Nephron (organoid): ENCODE data around the gene NTM.

Experiments
- H3K27ac Mint-ChIP-seq, 3 experiments: 2 replicates each; pipeline ENCODE4 v1.8.0; 2020; ENCODE audit warnings: mixed read lengths in 3 of 3, mild to moderate bottlenecking in 2 of 3, moderate library complexity in 1 of 3
- H3K27me3 Mint-ChIP-seq: 2 replicates; pipeline ENCODE4 v1.8.0; 2021; ENCODE audit warnings: low read depth, mild to moderate bottlenecking, moderate library complexity, mixed read lengths
- H3K36me3 Mint-ChIP-seq: 2 replicates; pipeline ENCODE4 v1.8.0; 2020; ENCODE audit warnings: low read depth, mixed read lengths
- H3K4me1 Mint-ChIP-seq: 2 replicates; pipeline ENCODE4 v1.8.0; 2020; ENCODE audit warnings: mixed read lengths
- H3K4me3 Mint-ChIP-seq, 3 experiments: 2 replicates each; pipeline ENCODE4 v1.8.0; 2020; ENCODE audit warnings: mild to moderate bottlenecking in 3 of 3, mixed read lengths in 3 of 3, moderate library complexity in 2 of 3
- H3K9me3 Mint-ChIP-seq: 2 replicates; pipeline ENCODE4 v1.8.0; 2020; ENCODE audit warnings: mixed read lengths
- TF ChIP-seq, protein P1 (sequence below), 3 experiments: fragments of 200-600 bp; sonication (generic); IDR thresholded peaks; one replicate each; pipeline ENCODE4 v1.5.0; 2021; ENCODE audit warnings: antibody characterized with exemption in 3 of 3; ENCODE audit not compliant: unreplicated experiment in 3 of 3

Gene NTM

DNA sequence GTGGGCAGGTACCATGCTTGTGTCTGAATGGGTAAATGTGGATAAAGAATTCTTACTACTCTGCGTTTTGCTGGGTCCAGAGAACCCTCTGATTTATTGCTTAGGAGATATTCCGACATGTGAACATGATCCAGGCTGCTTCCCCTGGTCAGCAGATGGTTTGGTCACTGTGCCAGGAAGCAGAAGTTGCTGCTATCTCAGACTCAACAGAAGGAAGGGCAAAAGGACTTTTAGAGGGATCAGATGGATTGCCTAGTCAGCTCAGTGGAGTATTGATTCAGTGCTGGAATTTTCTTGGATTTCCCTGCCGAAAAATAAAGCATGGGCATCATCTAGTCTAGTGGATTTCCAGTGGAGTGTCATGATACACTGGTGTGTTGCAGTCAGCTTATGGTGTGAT lies 440.1 kb downstream of the NTM start:
- TF ChIP-seq, protein P1, sequence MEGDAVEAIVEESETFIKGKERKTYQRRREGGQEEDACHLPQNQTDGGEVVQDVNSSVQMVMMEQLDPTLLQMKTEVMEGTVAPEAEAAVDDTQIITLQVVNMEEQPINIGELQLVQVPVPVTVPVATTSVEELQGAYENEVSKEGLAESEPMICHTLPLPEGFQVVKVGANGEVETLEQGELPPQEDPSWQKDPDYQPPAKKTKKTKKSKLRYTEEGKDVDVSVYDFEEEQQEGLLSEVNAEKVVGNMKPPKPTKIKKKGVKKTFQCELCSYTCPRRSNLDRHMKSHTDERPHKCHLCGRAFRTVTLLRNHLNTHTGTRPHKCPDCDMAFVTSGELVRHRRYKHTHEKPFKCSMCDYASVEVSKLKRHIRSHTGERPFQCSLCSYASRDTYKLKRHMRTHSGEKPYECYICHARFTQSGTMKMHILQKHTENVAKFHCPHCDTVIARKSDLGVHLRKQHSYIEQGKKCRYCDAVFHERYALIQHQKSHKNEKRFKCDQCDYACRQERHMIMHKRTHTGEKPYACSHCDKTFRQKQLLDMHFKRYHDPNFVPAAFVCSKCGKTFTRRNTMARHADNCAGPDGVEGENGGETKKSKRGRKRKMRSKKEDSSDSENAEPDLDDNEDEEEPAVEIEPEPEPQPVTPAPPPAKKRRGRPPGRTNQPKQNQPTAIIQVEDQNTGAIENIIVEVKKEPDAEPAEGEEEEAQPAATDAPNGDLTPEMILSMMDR (IDR thresholded peaks at IDR 0.05; ENCODE audit: unreplicated experiment in 3 of 3): no peak
- Mint-ChIP-seq H3K27me3 (no peaks in the 10 kb centered on the region), H3K36me3 (no peaks in the 10 kb centered on the region), H3K9me3 (peaks cover 4% of the 10 kb centered on the region), H3K4me3 (no peak overlapping the region), H3K27ac (no peak overlapping the region), H3K4me1 (peaks cover 12% of the 10 kb centered on the region)

DNA sequence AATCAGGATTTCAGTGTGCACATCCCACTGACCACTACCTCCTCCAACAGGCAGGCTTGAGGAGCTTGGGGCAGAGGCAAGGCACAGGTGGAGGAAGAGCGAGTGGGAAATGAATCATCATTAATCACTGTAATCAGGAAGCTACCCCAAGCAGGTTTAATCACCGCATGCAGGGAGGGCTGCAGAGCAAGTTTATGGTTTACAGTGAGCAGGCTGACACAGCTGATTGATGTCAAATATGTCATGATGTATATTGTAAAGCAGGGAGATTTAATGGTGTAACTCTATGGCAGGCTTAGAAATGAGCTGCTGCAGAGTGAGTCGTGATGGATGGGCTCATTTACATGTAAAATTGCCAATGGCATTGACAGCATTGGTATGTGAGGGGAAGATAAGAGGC lies 441.0 kb downstream of the NTM start:
- H3K36me3 Mint-ChIP-seq: no peaks in the 10 kb centered on the region
- peaks cover 12% of the 10 kb centered on the region for H3K4me1 Mint-ChIP-seq
- H3K4me3 Mint-ChIP-seq: no peak overlapping the region
- H3K27ac Mint-ChIP-seq: no peak overlapping the region
- no peaks in the 10 kb centered on the region for H3K27me3 Mint-ChIP-seq
- TF ChIP-seq, protein P1 (IDR thresholded peaks at IDR 0.05; ENCODE audit: unreplicated experiment in 3 of 3): no peak
- peaks cover 4% of the 10 kb centered on the region for H3K9me3 Mint-ChIP-seq

DNA sequence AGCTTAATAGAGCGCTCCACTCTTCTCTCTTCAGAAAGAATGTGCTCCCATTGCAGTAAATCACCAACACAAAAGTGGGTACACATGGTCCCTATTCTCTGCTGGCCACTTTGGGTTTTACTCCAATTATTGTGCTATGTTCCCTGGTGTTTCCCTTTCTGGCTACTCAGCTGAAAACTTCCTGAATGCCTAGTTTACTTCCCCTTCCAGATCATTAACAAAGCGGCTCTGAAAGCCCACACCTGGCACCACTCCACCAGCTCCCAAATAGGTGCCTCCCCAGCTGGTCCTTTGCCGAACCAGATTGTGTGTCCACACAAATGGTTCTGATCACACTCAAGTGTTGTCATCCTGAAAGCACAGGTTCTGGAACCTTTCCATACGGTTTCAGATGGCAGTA lies 443.7 kb downstream of the NTM start:
- Mint-ChIP-seq H3K4me3 (no peak overlapping the region), H3K9me3 (peaks cover 4% of the 10 kb centered on the region), H3K27me3 (peaks cover under 1% of the 10 kb centered on the region), H3K27ac (no peak overlapping the region), H3K4me1 (peaks cover 4% of the 10 kb centered on the region), H3K36me3 (no peaks in the 10 kb centered on the region)
- TF ChIP-seq, protein P1 (IDR thresholded peaks at IDR 0.05; ENCODE audit: unreplicated experiment in 3 of 3): no peak

DNA sequence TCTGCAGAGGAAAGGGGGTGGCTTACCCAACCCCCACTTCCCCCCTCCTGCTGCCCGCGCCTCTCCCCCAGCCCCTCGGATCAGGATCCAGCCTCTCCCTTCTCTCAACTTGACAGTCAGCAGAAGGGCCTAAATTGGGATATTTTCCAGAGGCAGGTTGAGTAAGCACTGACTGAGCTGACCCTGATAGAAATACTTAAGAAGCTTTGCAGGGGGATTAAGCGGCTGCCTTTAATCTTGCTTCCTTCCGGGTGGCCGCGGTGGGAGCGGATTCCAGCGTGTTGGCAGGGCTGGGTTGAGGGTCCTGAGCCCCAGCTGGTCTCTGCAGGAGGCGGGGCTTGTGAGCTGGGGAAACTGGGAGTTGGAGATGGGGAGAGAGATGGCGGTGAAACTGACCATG lies 445.2 kb downstream of the NTM start:
- H3K9me3 Mint-ChIP-seq: peaks cover 4% of the 10 kb centered on the region
- H3K27ac Mint-ChIP-seq: no peak overlapping the region
- peaks cover 4% of the 10 kb centered on the region for H3K4me1 Mint-ChIP-seq
- peaks cover 8% of the 10 kb centered on the region for H3K27me3 Mint-ChIP-seq
- H3K36me3 Mint-ChIP-seq: no peaks in the 10 kb centered on the region
- TF ChIP-seq, protein P1 (IDR thresholded peaks at IDR 0.05; ENCODE audit: unreplicated experiment in 3 of 3): no peak
- H3K4me3 Mint-ChIP-seq: no peak overlapping the region

DNA sequence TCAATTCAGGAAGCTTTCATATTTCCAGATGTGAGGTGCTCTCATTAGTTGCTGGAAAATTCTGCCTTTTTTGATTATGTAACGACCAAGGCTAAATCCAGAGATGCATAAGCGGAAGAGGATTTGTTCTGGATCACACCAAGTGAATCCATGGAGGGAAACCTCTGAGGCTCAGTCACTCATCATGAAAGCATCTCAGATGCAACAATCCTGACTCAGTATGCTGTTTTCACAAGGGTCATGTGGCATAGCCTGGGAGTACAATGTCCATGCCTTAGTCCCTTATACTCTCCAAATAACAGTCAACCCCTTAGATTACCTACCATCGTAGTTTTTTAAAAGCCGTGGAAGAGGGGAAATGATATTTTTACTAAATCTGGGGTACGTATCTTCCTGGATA lies 445.6 kb downstream of the NTM start:
- Mint-ChIP-seq H3K4me3 (no peak overlapping the region), H3K9me3 (peaks cover 4% of the 10 kb centered on the region), H3K4me1 (peaks cover 4% of the 10 kb centered on the region), H3K36me3 (no peaks in the 10 kb centered on the region), H3K27ac (no peak overlapping the region), H3K27me3 (peaks cover 8% of the 10 kb centered on the region)
- TF ChIP-seq, protein P1 (IDR thresholded peaks at IDR 0.05; ENCODE audit: unreplicated experiment in 3 of 3): no peak

DNA sequence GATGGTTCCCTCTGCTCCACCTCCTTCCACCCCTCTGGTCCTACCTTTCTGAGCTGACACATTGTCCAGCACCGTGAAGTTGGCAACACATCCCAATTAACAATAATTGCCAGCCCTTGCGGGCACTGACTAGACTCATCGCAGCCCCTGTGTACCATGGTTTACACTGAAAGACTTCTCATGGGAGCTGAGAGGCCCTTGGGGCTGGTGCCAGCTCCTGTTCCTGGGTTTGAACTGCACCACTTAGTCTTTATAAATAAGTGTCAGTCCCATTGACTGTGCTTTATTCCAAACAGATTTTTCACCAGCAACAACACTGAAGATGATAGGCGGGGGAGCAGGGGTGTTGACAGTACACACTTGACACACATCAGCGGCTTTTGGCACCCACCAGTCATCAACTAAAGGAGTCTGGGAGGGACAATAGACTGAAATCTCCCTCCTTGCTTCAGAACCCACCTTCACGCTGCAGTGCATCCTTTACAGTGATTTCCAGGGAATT lies 447.3 kb downstream of the NTM start:
- H3K27ac Mint-ChIP-seq: no peak overlapping the region
- H3K4me1 Mint-ChIP-seq: peaks cover 10% of the 10 kb centered on the region
- no peaks in the 10 kb centered on the region for H3K36me3 Mint-ChIP-seq
- H3K27me3 Mint-ChIP-seq: peaks cover 19% of the 10 kb centered on the region
- no peak overlapping the region for H3K4me3 Mint-ChIP-seq
- TF ChIP-seq, protein P1 (IDR thresholded peaks at IDR 0.05; ENCODE audit: unreplicated experiment in 3 of 3): no peak
- H3K9me3 Mint-ChIP-seq: peaks cover 4% of the 10 kb centered on the region
